Head of caudate nucleus (tissue), 42 donors: ENCODE data around the gene MKRN3.
"Not testable (repeated sequence)": the region's sequence is repeated elsewhere in the genome, so short reads cannot be mapped to it uniquely, and the experiment has no call there.

ENCODE experiments used
- DNase-seq, 42 donors: peaks; one replicate each; pipeline versions ENCODE4 v3.0.0 to v3.0.0-alpha.2; 2020 to 2021; ENCODE audit warnings: mixed read lengths in 7 of 42
- intact Hi-C: fragments of 100-400 bp; cut with DNase I; formaldehyde crosslinking; loops from one replicate; pipeline ENCODE4 v1.15.0; 2022

Gene MKRN3

DNA sequence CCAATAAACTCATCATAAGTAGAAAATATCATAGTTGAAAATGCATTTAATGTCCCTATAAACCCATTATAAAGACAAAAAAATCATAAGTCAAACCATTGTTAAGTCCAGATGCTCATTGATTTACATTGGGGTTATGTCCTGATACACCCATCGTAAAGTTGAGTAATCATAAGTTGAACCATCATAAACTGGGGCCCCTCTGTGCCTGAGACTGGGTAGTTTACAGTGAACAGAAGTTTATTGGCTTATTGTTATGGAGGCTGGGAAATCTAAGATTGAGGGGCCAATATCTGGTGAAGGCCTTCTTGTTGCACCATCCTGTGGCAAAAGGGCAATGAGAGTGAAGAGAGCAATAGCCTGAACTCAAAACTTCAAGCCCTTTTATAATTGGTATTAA lies 10.6 kb downstream of the MKRN3 start:
- intact Hi-C loops = no loop called here
- no peak for DNase-seq

DNA sequence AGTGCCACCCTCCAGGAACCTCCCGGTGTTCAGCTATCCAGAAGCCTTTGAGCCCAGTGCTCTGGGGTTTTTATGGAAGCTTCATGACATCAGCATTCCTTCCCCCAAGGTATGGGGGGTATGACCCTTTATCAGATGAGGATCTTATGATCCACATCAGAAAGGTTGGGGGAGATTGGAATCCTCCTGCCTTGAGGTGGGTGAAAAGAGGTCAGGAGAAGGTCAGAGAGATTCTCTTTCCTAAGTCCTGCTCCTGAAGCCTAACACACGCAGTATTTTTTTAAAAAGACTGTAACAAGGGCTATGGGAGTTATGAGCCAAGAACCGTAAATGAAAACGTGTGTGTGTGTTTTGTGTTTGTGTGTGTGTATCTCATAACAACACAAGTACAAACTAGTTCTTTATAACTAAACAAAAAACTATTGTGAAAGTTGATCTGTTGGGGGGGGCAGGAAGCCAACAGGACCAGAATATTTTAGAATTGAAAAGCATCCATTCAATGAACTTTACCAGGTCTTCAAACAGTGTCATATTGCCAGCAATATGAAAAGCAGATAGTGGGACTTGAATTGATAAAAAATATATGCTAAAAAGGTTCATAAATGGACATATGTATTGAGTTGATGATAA lies 13.2 kb downstream of the MKRN3 start:
- intact Hi-C loops = no loop called here
- no peak for DNase-seq

DNA sequence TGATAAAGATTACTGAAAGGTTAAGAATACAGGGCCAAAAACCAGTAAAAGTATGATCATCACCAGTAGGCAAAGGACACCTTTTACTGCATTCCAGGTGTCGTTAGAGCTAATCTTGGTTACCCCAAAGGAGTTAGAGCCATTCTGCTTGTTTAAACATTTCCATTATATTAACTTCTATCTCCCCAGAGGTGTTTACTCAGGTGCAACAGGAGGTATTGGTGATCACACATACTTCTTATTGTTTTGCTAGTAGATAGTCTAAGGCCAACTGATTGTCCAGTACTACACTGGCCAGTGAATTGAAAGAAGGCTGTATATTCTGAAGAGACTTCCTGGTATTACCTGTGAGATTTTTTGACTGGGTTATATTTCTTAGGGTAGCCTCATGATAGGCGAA lies 22.8 kb downstream of the MKRN3 start:
- intact Hi-C loops = no loop called here
- DNase-seq = no peak

DNA sequence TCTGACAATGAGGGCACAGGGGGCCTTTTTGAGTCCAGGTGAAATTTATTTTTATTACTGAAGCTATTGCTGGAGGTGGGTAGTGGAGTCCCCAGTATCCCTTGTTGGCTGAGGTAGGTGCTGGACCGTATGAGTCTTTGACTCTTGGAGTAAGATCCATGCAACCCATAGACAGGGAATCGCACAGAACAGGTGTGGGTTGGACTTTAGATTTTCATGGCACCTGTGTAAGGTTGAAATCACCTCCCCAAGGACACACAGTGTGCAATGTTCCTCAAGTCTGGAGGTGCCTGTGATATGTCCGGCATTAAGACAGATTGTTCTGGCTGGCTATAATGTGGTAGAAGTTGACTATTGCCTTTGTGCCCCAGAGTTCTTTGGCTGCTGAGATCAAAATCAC lies 23.5 kb downstream of the MKRN3 start:
- intact Hi-C loops = no loop called here
- no peak for DNase-seq

DNA sequence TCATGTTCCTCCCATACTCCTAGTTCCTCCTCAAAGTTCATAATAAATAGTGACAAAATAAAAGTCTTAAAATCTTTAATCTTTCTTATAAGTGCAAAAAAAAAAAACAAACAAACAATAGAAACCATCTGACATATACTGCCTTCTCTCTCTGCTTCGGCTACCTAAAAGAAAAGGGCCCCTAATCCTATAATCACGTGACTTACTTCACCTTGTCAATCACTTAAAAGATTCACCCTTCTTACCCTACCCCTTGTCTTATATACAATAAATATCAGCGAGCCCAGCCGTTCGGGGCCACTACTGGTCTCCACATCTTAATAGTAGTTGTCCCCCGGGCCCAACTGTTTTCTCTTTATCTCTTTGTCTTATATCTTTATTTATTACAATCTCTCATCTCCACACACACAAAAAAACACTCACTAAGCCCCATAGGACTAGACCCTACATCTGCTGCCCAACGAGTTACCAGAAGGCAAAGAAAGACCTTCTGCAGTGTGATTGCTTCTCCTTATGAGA lies 28.8 kb downstream of the MKRN3 start:
- intact Hi-C loops = no loop called here

DNA sequence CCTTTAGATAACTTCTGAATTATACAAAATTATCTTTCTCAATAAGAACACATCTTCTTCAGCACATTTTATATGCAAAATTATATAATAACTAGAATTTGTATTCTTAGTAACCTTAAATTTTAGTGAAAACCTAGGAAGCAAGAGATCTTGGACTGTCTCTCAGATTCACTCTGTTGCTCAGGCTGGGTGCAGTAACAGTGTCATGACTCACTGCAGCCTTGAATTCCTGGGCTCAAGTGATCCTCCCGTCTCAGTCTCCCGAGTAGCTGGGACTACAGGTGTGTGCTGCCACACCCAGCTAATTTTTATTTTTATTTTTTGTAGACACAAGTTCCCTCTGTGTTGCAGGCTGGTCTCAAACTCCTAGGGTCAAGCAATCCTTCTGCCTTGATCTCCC lies 29.9 kb downstream of the MKRN3 start:
- intact Hi-C loops = no loop called here
- no peak for DNase-seq

More for the DNA sequence above, 28.8 kb downstream of the MKRN3 start:
- DNase-seq = no peak

DNA sequence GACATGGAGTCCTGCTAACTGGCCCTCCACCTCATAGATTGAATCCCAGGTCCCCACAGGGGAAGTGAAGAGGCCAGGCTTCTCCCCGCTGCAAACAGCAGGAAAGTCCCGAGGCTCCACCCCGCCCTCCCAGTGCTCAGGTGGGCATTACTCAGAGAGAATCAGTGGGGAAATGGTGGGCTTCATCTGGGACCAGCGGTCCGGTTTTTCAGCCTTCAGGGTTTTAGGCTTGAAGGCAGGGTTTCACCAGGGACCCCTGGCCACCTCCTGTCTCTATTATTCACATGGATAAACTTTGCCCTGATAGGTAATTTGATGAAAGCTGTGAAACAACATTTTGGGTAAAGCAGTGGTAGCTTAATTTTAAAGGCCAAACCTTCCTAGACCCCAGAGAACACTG lies 31.3 kb downstream of the MKRN3 start:
- DNase-seq = no peak
- intact Hi-C loops = no loop called here

DNA sequence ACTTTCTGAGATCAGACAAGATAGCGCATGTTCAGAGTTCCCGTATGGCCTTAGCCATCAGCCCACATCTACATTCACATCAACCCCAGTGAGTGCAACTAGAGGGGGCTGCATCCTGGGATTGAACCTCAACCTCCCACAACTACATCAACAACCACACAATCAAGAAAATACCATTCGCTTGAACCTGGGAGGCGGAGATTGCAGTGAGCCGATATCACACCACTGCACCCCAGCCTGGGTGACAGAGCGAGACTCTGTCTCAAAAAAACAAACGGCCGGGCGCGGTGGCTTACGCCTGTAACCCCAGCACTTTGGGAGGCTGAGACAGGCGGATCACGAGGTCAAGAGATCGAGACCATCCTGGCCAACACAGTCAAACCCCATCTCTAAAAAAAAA lies 31.8 kb downstream of the MKRN3 start:
- DNase-seq = not testable (repeated sequence)

DNA sequence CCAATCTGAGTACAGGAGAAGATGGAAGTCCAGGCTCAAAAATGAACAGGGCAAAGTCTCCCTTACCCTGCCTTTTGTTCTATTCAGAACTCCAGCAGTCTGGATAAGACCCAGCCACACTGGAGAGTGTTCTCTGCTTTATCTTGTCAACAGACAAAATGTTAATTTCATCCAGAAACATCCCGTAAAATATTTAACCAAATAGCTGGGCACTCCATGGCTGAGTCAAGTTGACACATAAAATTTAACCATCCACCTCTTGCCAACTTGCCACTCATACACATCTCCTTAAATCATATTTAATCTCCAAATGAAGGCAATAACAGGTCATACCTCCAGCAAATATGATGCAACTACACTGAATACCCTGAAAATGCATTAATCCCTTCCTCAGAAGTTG lies 33.6 kb downstream of the MKRN3 start:
- intact Hi-C loops = no loop called here
- DNase-seq = no peak

More for the DNA sequence above, 31.8 kb downstream of the MKRN3 start:
- intact Hi-C loops = not testable (repeated sequence)

DNA sequence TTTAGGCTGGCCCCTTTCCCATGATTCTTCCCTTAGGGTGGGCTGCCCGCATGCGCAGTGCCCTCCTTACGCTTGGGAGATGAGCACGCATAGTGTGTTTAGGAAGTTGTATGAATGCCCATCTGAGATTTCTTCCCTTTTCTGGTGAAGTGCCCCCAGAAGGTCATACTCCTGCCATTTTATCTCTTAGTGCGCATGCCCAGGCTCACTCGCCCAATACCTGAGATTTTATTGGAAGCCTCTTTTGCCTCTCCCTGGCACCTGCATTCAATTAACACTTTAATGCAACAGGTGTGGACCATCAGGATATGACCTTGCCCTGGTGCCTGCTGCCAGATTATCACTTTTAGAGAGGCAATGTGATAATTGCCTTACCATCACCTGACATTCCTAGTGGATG lies 36.6 kb downstream of the MKRN3 start:
- DNase-seq = no peak
- intact Hi-C loops = no loop called here

DNA sequence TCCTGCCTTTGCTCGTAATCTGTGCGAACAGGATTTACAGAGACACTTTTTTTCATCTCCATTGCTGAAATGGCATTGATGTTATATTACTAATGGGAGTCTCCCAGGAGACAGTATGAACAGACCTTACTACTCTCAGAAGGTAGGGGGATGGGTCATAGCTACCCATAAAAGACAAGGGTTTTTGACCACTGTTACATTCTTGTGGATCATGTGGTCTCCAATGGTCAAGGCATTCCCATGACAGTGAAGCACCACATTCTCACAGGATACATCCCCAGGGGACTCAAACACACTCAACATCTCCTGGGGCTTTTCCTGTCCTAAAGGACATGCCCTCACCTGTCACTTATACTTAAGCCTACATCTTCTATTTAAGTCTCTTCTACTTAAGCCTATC lies 40.8 kb downstream of the MKRN3 start:
- intact Hi-C loops = no loop called here

DNA sequence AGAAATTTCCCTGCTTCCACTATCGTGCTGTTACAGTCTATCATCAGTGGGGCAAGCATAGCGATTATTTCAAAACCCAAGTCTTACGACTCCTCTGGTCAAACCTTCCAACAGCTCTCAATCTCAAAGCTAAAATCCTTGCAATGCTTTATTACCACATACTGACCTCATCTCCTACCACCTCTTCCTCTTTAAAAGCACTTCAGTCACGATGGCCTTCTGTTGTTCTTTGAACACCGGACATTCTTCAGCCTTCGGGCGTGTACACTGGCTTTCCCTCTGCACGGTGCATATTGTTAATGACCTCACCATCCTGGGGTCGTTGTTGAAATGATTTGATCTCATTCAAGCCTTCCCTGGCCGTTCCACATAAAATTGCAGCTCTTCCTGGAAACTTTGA lies 51.1 kb downstream of the MKRN3 start:
- intact Hi-C loops = no loop called here
- no peak for DNase-seq

More for the DNA sequence above, 40.8 kb downstream of the MKRN3 start:
- DNase-seq = no peak
